CD4-positive, alpha-beta T cell treated with Interleukin-10 for 1 hour (primary cell): ENCODE results near the gene SLC35E1.
A peak's percentile ranks its signal among the peaks of the same experiment; 100 is the strongest.

ENCODE experiments used
- DNase-seq: peaks from one replicate; pipeline ENCODE4 v3.0.0-alpha.2; 2020

SLC35E1 gene

GRCh38 chr19:16595097-16595496, 22.9 kb upstream of the SLC35E1 start:
- DNase-seq: no peak

- DNase-seq: peak; percentile 68
Observed at GRCh38 chr19:16594681-16595091, 22.5 kb upstream of the SLC35E1 start.

GRCh38 chr19:16594131-16594586, 21.9 kb upstream of the SLC35E1 start:
- peak; percentile 71 for DNase-seq

- DNase-seq: no peak
Observed at GRCh38 chr19:16593181-16593580, 21.0 kb upstream of the SLC35E1 start.

- DNase-seq: no peak
Observed at GRCh38 chr19:16591803-16592556, 19.8 kb upstream of the SLC35E1 start.

- no peak for DNase-seq
Observed at GRCh38 chr19:16590876-16591802, 18.9 kb upstream of the SLC35E1 start.

- DNase-seq: no peak
Observed at GRCh38 chr19:16589917-16590316, 17.7 kb upstream of the SLC35E1 start.

- no peak for DNase-seq
Observed at GRCh38 chr19:16588824-16589577, 16.8 kb upstream of the SLC35E1 start.

GRCh38 chr19:16587833-16588823, 15.9 kb upstream of the SLC35E1 start:
- DNase-seq: peak; percentile 70

GRCh38 chr19:16586991-16587832, 15.0 kb upstream of the SLC35E1 start:
- DNase-seq: peak; percentile 53

GRCh38 chr19:16586477-16586871, 14.3 kb upstream of the SLC35E1 start:
- DNase-seq: no peak

GRCh38 chr19:16585808-16586476, 13.7 kb upstream of the SLC35E1 start:
- peak; percentile 56 for DNase-seq

- DNase-seq: no peak
Observed at GRCh38 chr19:16585094-16585801, 13.0 kb upstream of the SLC35E1 start.

- DNase-seq: peak; percentile 95
Observed at GRCh38 chr19:16584248-16585093, 12.3 kb upstream of the SLC35E1 start.

GRCh38 chr19:16582486-16583261, 10.5 kb upstream of the SLC35E1 start:
- no peak for DNase-seq

GRCh38 chr19:16581971-16582343, 9.7 kb upstream of the SLC35E1 start:
- DNase-seq: no peak

- no peak for DNase-seq
Observed at GRCh38 chr19:16581145-16581970, 9.1 kb upstream of the SLC35E1 start.
